Subcutaneous preadipocyte (primary cell): Measurements from ENCODE around the gene RAD9B. TPM values are rescaled to one million over a fixed set of nuclear protein-coding genes. Genes with fewer than 3 reads are reported as not detected.

Experiments used
- small RNA-seq: library from RNA; depleted of rRNA; stranded (forward); fragments of <200 nt; gene quantifications from one replicate; pipeline ENCODE3, GENCODE V24; 2012
- total RNA-seq: library from RNA; depleted of rRNA; stranded (reverse); fragments of >200 nt; gene quantifications from 2 replicates; pipeline ENCODE4 v1.2.3, GENCODE V29; 2012

The RAD9B gene
- total RNA-seq: 0.37 and 0.59 TPM in 2 replicates

DNA sequence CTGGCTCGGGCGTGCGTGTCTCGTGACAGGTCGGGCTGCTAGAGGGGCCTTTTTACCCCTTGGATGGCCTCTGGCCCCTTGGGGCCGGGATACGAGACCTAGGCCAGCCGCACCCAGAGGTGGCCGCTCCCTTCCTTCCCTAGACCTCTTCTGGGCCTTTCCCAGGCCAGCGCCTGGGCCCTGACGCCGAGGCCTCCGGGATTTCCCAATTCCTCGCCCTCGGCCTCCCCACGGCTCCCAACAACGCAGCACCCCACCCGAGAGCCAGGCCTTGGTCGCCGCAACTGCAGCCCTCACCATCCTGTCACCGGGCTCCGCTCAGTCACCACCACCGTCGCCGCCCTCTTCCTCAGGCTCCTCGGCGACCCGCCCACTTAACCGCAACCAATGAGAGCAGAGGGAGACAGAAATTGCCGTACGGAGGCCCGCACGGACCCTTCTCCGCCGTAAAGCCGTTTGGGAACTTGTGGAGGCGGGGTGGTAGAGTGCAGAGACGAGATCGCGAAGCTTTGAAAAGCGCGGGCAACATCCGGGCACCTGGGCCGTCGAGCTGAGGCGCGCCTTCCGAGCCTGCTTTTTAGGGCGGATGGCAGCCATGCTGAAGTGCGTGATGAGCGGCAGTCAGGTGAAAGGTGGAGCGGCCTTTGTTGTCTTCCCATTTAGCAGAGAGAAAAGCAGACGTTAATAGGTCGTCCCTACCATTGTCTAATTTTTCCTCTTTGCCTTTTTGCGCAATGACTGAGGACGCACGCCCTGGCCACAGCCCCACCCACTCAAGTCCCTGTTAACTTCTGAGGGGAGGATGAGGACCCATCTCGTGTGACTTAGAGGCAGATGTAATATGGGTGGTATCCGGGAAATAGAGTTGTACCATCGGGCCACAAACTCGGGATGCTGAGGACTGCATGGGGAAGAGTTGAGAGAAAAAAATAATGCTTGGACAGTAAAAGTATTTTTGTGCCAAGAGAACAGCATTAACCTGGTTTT is at the start of gene RAD9B, which contains the start of gene VPS29:
Gene RAD9B (plus strand): TSS at position 580 of the 987 bp plus-strand sequence. CDS start 7 bp downstream, at position 587.
Gene VPS29 (minus strand): TSS at position 360 of the 987 bp plus-strand sequence. CDS start 60 bp downstream, at position 300.

GRCh38 chr12:110468214-110469048 is 33.7 kb upstream of the RAD9B start, which contains the start of the genes FAM216A and GPN3:
FAM216A (plus strand) TSS chr12:110468845; CDS start chr12:110468876, 31 bp downstream.
GPN3 (minus strand) TSS chr12:110468257; CDS start chr12:110468203, 54 bp downstream.

Small RNA genes within 50 kb of the gene (small RNA-seq; reads per million reads assigned to genes)
- not detected for gene RF00278

Other genes starting within 250 kb of the RAD9B start
- gene ATP2A2, start 221.1 kb upstream of the RAD9B start, total RNA-seq: 101 and 158 TPM in 2 replicates
- gene ANAPC7, start 98.6 kb upstream of the RAD9B start, total RNA-seq: 33.1 and 39.1 TPM in 2 replicates
- 186 and 233 TPM in 2 replicates for gene ARPC3, start 52.0 kb upstream of the RAD9B start, total RNA-seq
- gene GPN3, start 34.1 kb upstream of the RAD9B start, total RNA-seq: 14.3 and 17.8 TPM in 2 replicates
- 22.4 and 25.2 TPM in 2 replicates for gene FAM216A, start 33.5 kb upstream of the RAD9B start, total RNA-seq
- gene VPS29, start 220 bp upstream of the RAD9B start, total RNA-seq: 47.9 and 69.1 TPM in 2 replicates
- gene PPTC7, start 81.0 kb downstream of the RAD9B start, total RNA-seq: 9.9 and 13.9 TPM in 2 replicates
- gene TCTN1, start 111.8 kb downstream of the RAD9B start, total RNA-seq: 25.2 and 34.2 TPM in 2 replicates
- 0.98 and 1.5 TPM in 2 replicates for gene HVCN1, start 186.8 kb downstream of the RAD9B start, total RNA-seq
- gene PPP1CC, start 240.6 kb downstream of the RAD9B start, total RNA-seq: 115 and 152 TPM in 2 replicates